Measurements from ENCODE around the gene BFSP2.
A peak's percentile ranks its signal among the peaks of the same experiment; 100 is the strongest.

BFSP2 gene

GRCh38 chr3:133393204-133393603 lies 6.7 kb upstream of the BFSP2 start:
- H3K36me3 Mint-ChIP-seq (ENCODE audit: low read depth): peaks cover 35% of the 10 kb centered on the region
- H3K27ac Mint-ChIP-seq: no peak overlapping the region
- no peak overlapping the region for H3K4me3 Mint-ChIP-seq
- H3K4me1 Mint-ChIP-seq: peaks cover 48% of the 10 kb centered on the region
- DNase-seq: no peak
- TF ChIP-seq CTCF (IDR thresholded peaks at IDR 0.05): no peak
- H3K9me3 Mint-ChIP-seq: peaks cover 10% of the 10 kb centered on the region
- H3K27me3 Mint-ChIP-seq (ENCODE audit: low read depth, poor library complexity): no peaks in the 10 kb centered on the region

GRCh38 chr3:133393691-133394474 lies 6.0 kb upstream of the BFSP2 start:
- no peak for TF ChIP-seq CTCF (IDR thresholded peaks at IDR 0.05)
- H3K4me3 Mint-ChIP-seq: no peak overlapping the region
- no peak for DNase-seq
- peaks cover 35% of the 10 kb centered on the region for H3K36me3 Mint-ChIP-seq (ENCODE audit: low read depth)
- H3K4me1 Mint-ChIP-seq: peaks cover 45% of the 10 kb centered on the region
- no peaks in the 10 kb centered on the region for H3K27me3 Mint-ChIP-seq (ENCODE audit: low read depth, poor library complexity)
- H3K9me3 Mint-ChIP-seq: peaks cover 10% of the 10 kb centered on the region
- no peak overlapping the region for H3K27ac Mint-ChIP-seq

DNA sequence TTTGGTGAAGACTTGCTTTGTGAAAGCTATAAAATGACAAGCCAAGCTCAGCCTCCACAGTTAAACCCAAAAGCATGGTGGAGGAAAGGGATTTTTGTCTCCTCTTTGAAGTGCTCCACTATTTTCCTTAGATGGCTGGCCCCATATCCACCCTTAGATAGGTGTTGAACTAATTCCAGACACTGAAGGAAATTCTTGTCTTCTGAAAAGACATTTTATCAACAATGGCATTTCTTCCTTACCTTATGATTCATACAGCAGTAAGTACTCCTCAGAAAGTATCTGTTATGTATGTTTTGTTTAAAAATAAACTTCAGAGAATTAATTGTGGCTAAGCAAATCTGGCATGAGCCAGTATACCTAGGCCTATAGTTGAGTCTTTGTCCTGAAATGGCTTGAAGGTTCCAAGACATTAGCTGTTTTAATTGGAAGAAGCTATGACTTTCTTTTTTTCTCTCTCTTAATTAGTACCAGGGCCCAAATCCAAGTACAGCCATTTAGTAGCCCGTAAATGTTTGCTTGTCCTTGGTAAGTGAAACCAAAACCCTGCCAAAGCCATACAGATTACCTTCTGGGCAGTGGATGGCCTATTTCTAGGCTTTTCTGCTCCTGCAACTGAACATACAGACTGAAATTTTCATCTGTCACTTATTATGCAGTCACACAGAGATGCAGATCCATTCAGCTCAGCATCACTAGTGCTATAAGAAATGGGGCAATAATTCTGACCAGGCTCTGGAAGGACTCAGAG lies 5.1 kb upstream of the BFSP2 start:
- H3K36me3 Mint-ChIP-seq (ENCODE audit: low read depth): peaks cover 35% of the 10 kb centered on the region

GRCh38 chr3:133396906-133397305 lies 3.0 kb upstream of the BFSP2 start:
- H3K27ac Mint-ChIP-seq: peak overlapping the region; percentile 55
- H3K27me3 Mint-ChIP-seq (ENCODE audit: low read depth, poor library complexity): no peaks in the 10 kb centered on the region
- H3K4me1 Mint-ChIP-seq: peaks cover 37% of the 10 kb centered on the region
- peaks cover 29% of the 10 kb centered on the region for H3K36me3 Mint-ChIP-seq (ENCODE audit: low read depth)
- no peak for TF ChIP-seq CTCF (IDR thresholded peaks at IDR 0.05)
- H3K9me3 Mint-ChIP-seq: peaks cover 10% of the 10 kb centered on the region
- DNase-seq: no peak
- H3K4me3 Mint-ChIP-seq: no peak overlapping the region

More for the DNA sequence above, 5.1 kb upstream of the BFSP2 start:
- DNase-seq: no peak
- no peak overlapping the region for H3K27ac Mint-ChIP-seq
- H3K27me3 Mint-ChIP-seq (ENCODE audit: low read depth, poor library complexity): no peaks in the 10 kb centered on the region
- H3K4me1 Mint-ChIP-seq: peaks cover 41% of the 10 kb centered on the region
- no peak overlapping the region for H3K4me3 Mint-ChIP-seq
- H3K9me3 Mint-ChIP-seq: peaks cover 10% of the 10 kb centered on the region
- no peak for TF ChIP-seq CTCF (IDR thresholded peaks at IDR 0.05)

- DNase-seq: no peak
- Mint-ChIP-seq H3K9me3 (no peaks in the 10 kb centered on the region), H3K27ac (peak overlapping the region; percentile 67), H3K4me1 (peaks cover 54% of the 10 kb centered on the region), H3K27me3 (ENCODE audit: low read depth, poor library complexity) (peaks cover 5% of the 10 kb centered on the region), H3K36me3 (ENCODE audit: low read depth) (no peaks in the 10 kb centered on the region), H3K4me3 (no peak overlapping the region)
- no peak for TF ChIP-seq CTCF (IDR thresholded peaks at IDR 0.05)
Measured at GRCh38 chr3:133401374-133402135, 1.7 kb downstream of the BFSP2 start.

All from nephron progenitor cell (in vitro differentiated cells).